Retinal pigment epithelial cell (primary cell): ENCODE measurements around the gene FKBP4.

Source experiments
- DNase-seq: peaks from one replicate; pipeline ENCODE4 v3.0.0-alpha.2; 2010; ENCODE audit warnings: low read depth
- H3K4me3 ChIP-seq: 2 replicates; pipeline ENCODE4 v1.5.1; 2011; ENCODE audit warnings: mild to moderate bottlenecking, low read length, control low read depth, moderate library complexity
- CTCF ChIP-seq: conservative IDR thresholded peaks from 2 replicates; pipeline ENCODE4 v1.5.1; 2011; ENCODE audit warnings: low read depth, low read length, control low read depth, inconsistent platforms

The FKBP4 gene

GRCh38 chr12:2793561-2793960 lies 1.2 kb upstream of the FKBP4 start:
- H3K4me3 ChIP-seq: no peak overlapping the region
- DNase-seq: no peak
- TF ChIP-seq CTCF: no peak

- peak overlapping the region; percentile 51 for H3K4me3 ChIP-seq
- DNase-seq: no peak
- TF ChIP-seq CTCF: no peak
These were observed 507 bp upstream of the FKBP4 start for GRCh38 chr12:2794191-2794735.

GRCh38 chr12:2795291-2796186 lies 769 bp downstream of the FKBP4 start:
- peak overlapping the region; percentile 89 for H3K4me3 ChIP-seq
- DNase-seq: no peak
- no peak for TF ChIP-seq CTCF

GRCh38 chr12:2796187-2796666 lies 1.5 kb downstream of the FKBP4 start:
- TF ChIP-seq CTCF: peak; percentile 35
- DNase-seq: no peak
- H3K4me3 ChIP-seq: peak overlapping the region; percentile 89

GRCh38 chr12:2797721-2798418 lies 3.1 kb downstream of the FKBP4 start:
- no peak for DNase-seq
- no peak overlapping the region for H3K4me3 ChIP-seq
- peak; percentile 17 for TF ChIP-seq CTCF

- no peak for TF ChIP-seq CTCF
- no peak overlapping the region for H3K4me3 ChIP-seq
- DNase-seq: no peak
These were observed 5.3 kb downstream of the FKBP4 start for GRCh38 chr12:2800046-2800570.
